H9 (cell line): ENCODE data around the gene OR51Q1. TPM values are rescaled to one million over a fixed set of nuclear protein-coding genes. Genes with fewer than 3 reads are reported as not detected.

Experiments used
- DNase-seq: peaks from one replicate; pipeline ENCODE4 v3.0.0-alpha.2; 2017
- H2AFZ ChIP-seq: one replicate; pipeline ENCODE4 v1.6.1; 2013; ENCODE audit warnings: mild to moderate bottlenecking, low read length, control low read depth, moderate library complexity
- H2AK5ac ChIP-seq: 2 replicates; pipeline ENCODE4 v1.6.1; 2013; ENCODE audit warnings: low read length, control low read depth, mixed read lengths; ENCODE audit not compliant: insufficient read length
- H2BK120ac ChIP-seq: one replicate; pipeline ENCODE4 v1.6.1; 2013; ENCODE audit warnings: low read depth, mild to moderate bottlenecking, low read length, control low read depth, inconsistent platforms; ENCODE audit not compliant: poor library complexity, severe bottlenecking
- H2BK12ac ChIP-seq: 2 replicates; pipeline ENCODE4 v1.6.1; 2013; ENCODE audit warnings: low read length, control low read depth, mixed read lengths, low read depth; ENCODE audit not compliant: insufficient read length
- H2BK15ac ChIP-seq: 2 replicates; pipeline ENCODE4 v1.6.1; 2013; ENCODE audit warnings: low read depth, low read length, control low read depth
- H2BK20ac ChIP-seq: one replicate; pipeline ENCODE4 v1.6.1; 2013; ENCODE audit warnings: low read depth, mild to moderate bottlenecking, low read length, control low read depth, inconsistent platforms; ENCODE audit not compliant: poor library complexity, severe bottlenecking
- H2BK5ac ChIP-seq: 2 replicates; pipeline ENCODE4 v1.6.1; 2013; ENCODE audit warnings: low read length, control low read depth, mixed read lengths; ENCODE audit not compliant: insufficient read length
- H3K14ac ChIP-seq: 2 replicates; pipeline ENCODE4 v1.6.1; 2013; ENCODE audit warnings: low read length, control low read depth; ENCODE audit not compliant: insufficient read depth
- H3K18ac ChIP-seq: 2 replicates; pipeline ENCODE4 v1.6.1; 2013; ENCODE audit warnings: low read depth, mild to moderate bottlenecking, mixed read lengths, low read length, control low read depth; ENCODE audit not compliant: insufficient read length
- H3K23ac ChIP-seq: 2 replicates; pipeline ENCODE4 v1.6.1; 2013; ENCODE audit warnings: low read length, control low read depth, mixed read lengths, low read depth; ENCODE audit not compliant: insufficient read length
- H3K23me2 ChIP-seq: 2 replicates; pipeline ENCODE4 v1.6.1; 2013; ENCODE audit warnings: low read depth, mild to moderate bottlenecking, mixed read lengths, low read length, control low read depth; ENCODE audit not compliant: insufficient read length, poor library complexity, severe bottlenecking
- H3K27ac ChIP-seq: 2 replicates; pipeline ENCODE4 v1.5.1; 2013; ENCODE audit warnings: low read length, control low read depth, mixed read lengths, low read depth; ENCODE audit not compliant: insufficient read length
- H3K27me3 ChIP-seq: 2 replicates; pipeline ENCODE4 v1.6.1; 2013; ENCODE audit warnings: low read length, control low read depth, inconsistent platforms; ENCODE audit not compliant: insufficient read depth
- H3K4ac ChIP-seq: 2 replicates; pipeline ENCODE4 v1.6.1; 2013; ENCODE audit warnings: low read depth, mild to moderate bottlenecking, control low read depth, inconsistent platforms, low read length, moderate library complexity
- H3K4me1 ChIP-seq: 2 replicates; pipeline ENCODE4 v1.6.1; 2013; ENCODE audit warnings: low read length, control low read depth, inconsistent platforms; ENCODE audit not compliant: insufficient read depth
- H3K4me2 ChIP-seq: 2 replicates; pipeline ENCODE4 v1.6.1; 2013; ENCODE audit warnings: low read length, control low read depth, mixed read lengths; ENCODE audit not compliant: insufficient read length, insufficient read depth
- H3K56ac ChIP-seq: 2 replicates; pipeline ENCODE4 v1.6.1; 2013; ENCODE audit warnings: low read depth, mild to moderate bottlenecking, mixed read lengths, low read length, control low read depth; ENCODE audit not compliant: insufficient read length
- H3K79me1 ChIP-seq: 2 replicates; pipeline ENCODE4 v1.6.1; 2013; ENCODE audit warnings: low read depth, mild to moderate bottlenecking, moderate library complexity, low read length, control low read depth, inconsistent platforms; ENCODE audit not compliant: insufficient read depth, poor library complexity, severe bottlenecking
- H3K79me2 ChIP-seq: 2 replicates; pipeline ENCODE4 v1.6.1; 2013; ENCODE audit warnings: low read length, control low read depth, inconsistent platforms; ENCODE audit not compliant: insufficient read depth
- H3K9ac ChIP-seq: 2 replicates; pipeline ENCODE4 v1.6.1; 2013; ENCODE audit warnings: low read length, control low read depth, mixed read lengths; ENCODE audit not compliant: insufficient read length; ENCODE audit errors: extremely low read depth
- H3K9me3 ChIP-seq: one replicate; pipeline ENCODE4 v1.6.1; 2013; ENCODE audit warnings: low read depth, low read length, inconsistent platforms; ENCODE audit not compliant: control insufficient read depth
- H3T11ph ChIP-seq: one replicate; pipeline ENCODE4 v1.6.1; 2013; ENCODE audit warnings: mild to moderate bottlenecking, low read length, control low read depth, inconsistent platforms
- H4K20me1 ChIP-seq: one replicate; pipeline ENCODE4 v1.6.1; 2013; ENCODE audit not compliant: control insufficient read depth, insufficient read length, insufficient read depth
- H4K5ac ChIP-seq: 2 replicates; pipeline ENCODE4 v1.6.1; 2013; ENCODE audit warnings: low read depth, mild to moderate bottlenecking, mixed read lengths, low read length, control low read depth; ENCODE audit not compliant: insufficient read length
- H4K8ac ChIP-seq: replicated peaks from 2 replicates; pipeline ENCODE4 v1.6.1; 2013; ENCODE audit warnings: low read length, control low read depth, mixed read lengths, low read depth; ENCODE audit not compliant: insufficient read length
- H4K91ac ChIP-seq: 2 replicates; pipeline ENCODE4 v1.6.1; 2013; ENCODE audit warnings: low read depth, mild to moderate bottlenecking, moderate library complexity, mixed read lengths, low read length, control low read depth; ENCODE audit not compliant: insufficient read length
- H3K27ac Mint-ChIP-seq, 3 experiments: 2 replicates in 2 of 3; 3 replicates in 1 of 3; pipeline ENCODE4 v1.8.0; 2020 to 2021; ENCODE audit warnings: mixed read lengths in 3 of 3, mild to moderate bottlenecking in 1 of 3, moderate library complexity in 1 of 3
- H3K27me3 Mint-ChIP-seq: 2 replicates; pipeline ENCODE4 v1.8.0; 2021; ENCODE audit warnings: low read depth, mild to moderate bottlenecking, moderate library complexity, mixed read lengths
- H3K36me3 Mint-ChIP-seq, 3 experiments: 2 replicates in 2 of 3; 3 replicates in 1 of 3; pipeline ENCODE4 v1.8.0; 2020 to 2021; ENCODE audit warnings: low read depth in 3 of 3, mixed read lengths in 3 of 3; ENCODE audit not compliant: insufficient read depth in 1 of 3
- H3K4me1 Mint-ChIP-seq, 2 experiments: 2 replicates each; pipeline ENCODE4 v1.8.0; 2020; ENCODE audit warnings: mixed read lengths in 2 of 2
- H3K4me3 Mint-ChIP-seq, 2 experiments: 2 replicates in 1 of 2; 3 replicates in 1 of 2; pipeline ENCODE4 v1.8.0; 2020 to 2021; ENCODE audit warnings: mild to moderate bottlenecking in 2 of 2, mixed read lengths in 2 of 2, moderate library complexity in 1 of 2
- H3K9me3 Mint-ChIP-seq, 2 experiments: 2 replicates in 1 of 2; 3 replicates in 1 of 2; pipeline ENCODE4 v1.8.0; 2020; ENCODE audit warnings: mild to moderate bottlenecking in 2 of 2, mixed read lengths in 2 of 2, moderate library complexity in 1 of 2
- WGBS: extraction: QIAGEN DNeasy Blood & Tissue Kit; methylation state at CpG from one replicate; pipeline ENCODE4 v1.1.7; 2013; ENCODE audit warnings: missing lambda C conversion rate, low lambda C conversion rate, mixed read lengths; ENCODE audit not compliant: insufficient read length; ENCODE audit errors: extremely low coverage; 5-methylcytosine and 5-hydroxymethylcytosine counted together
- long read RNA-seq: library from polyadenylated mRNA; unstranded; transcript quantifications from one replicate; pipeline ENCODE4 v2.0.0, GENCODE V29; 2020
- total RNA-seq: library from RNA; stranded (reverse); gene quantifications from 2 replicates; pipeline ENCODE4 v1.2.1, GENCODE V29; 2021
- TF ChIP-seq, protein P1 (sequence below): fragments of 200-600 bp; sonication (generic); conservative IDR thresholded peaks from 3 replicates; pipeline ENCODE4 v1.8.0; 2021; ENCODE audit warnings: antibody characterized with exemption, mild to moderate bottlenecking

Gene OR51Q1, protein sequence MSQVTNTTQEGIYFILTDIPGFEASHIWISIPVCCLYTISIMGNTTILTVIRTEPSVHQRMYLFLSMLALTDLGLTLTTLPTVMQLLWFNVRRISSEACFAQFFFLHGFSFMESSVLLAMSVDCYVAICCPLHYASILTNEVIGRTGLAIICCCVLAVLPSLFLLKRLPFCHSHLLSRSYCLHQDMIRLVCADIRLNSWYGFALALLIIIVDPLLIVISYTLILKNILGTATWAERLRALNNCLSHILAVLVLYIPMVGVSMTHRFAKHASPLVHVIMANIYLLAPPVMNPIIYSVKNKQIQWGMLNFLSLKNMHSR
- total RNA-seq: not detected in 2 replicates
- long read RNA-seq: 0 reads

DNA sequence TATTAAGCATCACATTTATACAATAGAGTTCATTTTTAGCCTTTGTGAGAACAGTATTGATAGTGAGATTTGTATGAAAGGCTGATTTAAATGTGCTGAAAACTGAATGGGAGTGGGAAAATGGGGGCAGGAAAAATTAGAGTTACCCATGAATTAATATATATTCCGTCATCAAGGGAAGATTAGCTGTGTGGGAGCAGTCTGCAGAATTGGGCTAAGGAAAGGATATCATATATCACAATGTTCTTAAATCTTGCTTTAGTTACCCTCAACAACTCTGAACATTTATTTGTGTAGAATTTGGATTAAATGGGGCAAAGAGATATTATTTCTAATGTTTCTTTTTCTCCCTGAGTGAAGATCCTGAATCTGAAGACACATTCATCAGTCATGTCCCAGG, at the start of gene OR51Q1:
TSS of gene OR51Q1 (plus strand) at position 301 of the 400 bp plus-strand sequence. CDS start at position 391, 90 bp downstream.
- H3K36me3 Mint-ChIP-seq: peaks cover 0 to 4% (median 0%) of the 10 kb centered on the region in 3 experiments; a peak in 2 of 7 replicates
- Histone ChIP-seq H2AFZ (no peak within 1 kb of the TSS), H3K79me1 (no peaks in the 10 kb centered on the region), H4K5ac (no peak within 1 kb of the TSS), H2BK120ac (no peak within 1 kb of the TSS), H2BK12ac (no peak within 1 kb of the TSS), H3K27ac (no peak within 1 kb of the TSS), H3K23ac (no peak within 1 kb of the TSS), H3K4ac (no peak within 1 kb of the TSS), H3K9me3 (no peaks in the 10 kb centered on the region), H2BK5ac (no peak within 1 kb of the TSS), H2BK15ac (no peak within 1 kb of the TSS), H3K27me3 (no peaks in the 10 kb centered on the region), H3T11ph (no peak within 1 kb of the TSS), H3K9ac (no peak within 1 kb of the TSS), H4K20me1 (no peaks in the 10 kb centered on the region), H2AK5ac (no peak within 1 kb of the TSS), H3K14ac (no peak within 1 kb of the TSS), H3K4me1 (no peaks in the 10 kb centered on the region), H3K79me2 (no peaks in the 10 kb centered on the region), H3K23me2 (no peaks in the 10 kb centered on the region), H4K8ac (no peak within 1 kb of the TSS), H3K4me2 (no peak within 1 kb of the TSS), H3K56ac (no peak within 1 kb of the TSS), H3K18ac (no peak within 1 kb of the TSS), H2BK20ac (no peak within 1 kb of the TSS), H4K91ac (no peak within 1 kb of the TSS)
- H3K9me3 Mint-ChIP-seq: no peaks in the 10 kb centered on the region; a peak in 1 of 5 replicates
- H3K27me3 Mint-ChIP-seq: no peaks in the 10 kb centered on the region; the same call in none of the 2 replicates
- no peak within 1 kb of the TSS for H3K4me3 Mint-ChIP-seq
- TF ChIP-seq, protein P1, sequence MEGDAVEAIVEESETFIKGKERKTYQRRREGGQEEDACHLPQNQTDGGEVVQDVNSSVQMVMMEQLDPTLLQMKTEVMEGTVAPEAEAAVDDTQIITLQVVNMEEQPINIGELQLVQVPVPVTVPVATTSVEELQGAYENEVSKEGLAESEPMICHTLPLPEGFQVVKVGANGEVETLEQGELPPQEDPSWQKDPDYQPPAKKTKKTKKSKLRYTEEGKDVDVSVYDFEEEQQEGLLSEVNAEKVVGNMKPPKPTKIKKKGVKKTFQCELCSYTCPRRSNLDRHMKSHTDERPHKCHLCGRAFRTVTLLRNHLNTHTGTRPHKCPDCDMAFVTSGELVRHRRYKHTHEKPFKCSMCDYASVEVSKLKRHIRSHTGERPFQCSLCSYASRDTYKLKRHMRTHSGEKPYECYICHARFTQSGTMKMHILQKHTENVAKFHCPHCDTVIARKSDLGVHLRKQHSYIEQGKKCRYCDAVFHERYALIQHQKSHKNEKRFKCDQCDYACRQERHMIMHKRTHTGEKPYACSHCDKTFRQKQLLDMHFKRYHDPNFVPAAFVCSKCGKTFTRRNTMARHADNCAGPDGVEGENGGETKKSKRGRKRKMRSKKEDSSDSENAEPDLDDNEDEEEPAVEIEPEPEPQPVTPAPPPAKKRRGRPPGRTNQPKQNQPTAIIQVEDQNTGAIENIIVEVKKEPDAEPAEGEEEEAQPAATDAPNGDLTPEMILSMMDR: no peak
- DNase-seq: no peak
- WGBS: no CpG with 5 or more reads among the region's 1 CpG
- H3K4me1 Mint-ChIP-seq: no peaks in the 10 kb centered on the region
- no peak within 1 kb of the TSS for H3K27ac Mint-ChIP-seq
